GM04503 (cell line): ENCODE measurements around the gene HSF5.

ENCODE experiments used
- DNase-seq: peaks from one replicate; pipeline ENCODE4 v3.0.0-alpha.2; 2012; ENCODE audit warnings: low read depth

Gene HSF5, protein sequence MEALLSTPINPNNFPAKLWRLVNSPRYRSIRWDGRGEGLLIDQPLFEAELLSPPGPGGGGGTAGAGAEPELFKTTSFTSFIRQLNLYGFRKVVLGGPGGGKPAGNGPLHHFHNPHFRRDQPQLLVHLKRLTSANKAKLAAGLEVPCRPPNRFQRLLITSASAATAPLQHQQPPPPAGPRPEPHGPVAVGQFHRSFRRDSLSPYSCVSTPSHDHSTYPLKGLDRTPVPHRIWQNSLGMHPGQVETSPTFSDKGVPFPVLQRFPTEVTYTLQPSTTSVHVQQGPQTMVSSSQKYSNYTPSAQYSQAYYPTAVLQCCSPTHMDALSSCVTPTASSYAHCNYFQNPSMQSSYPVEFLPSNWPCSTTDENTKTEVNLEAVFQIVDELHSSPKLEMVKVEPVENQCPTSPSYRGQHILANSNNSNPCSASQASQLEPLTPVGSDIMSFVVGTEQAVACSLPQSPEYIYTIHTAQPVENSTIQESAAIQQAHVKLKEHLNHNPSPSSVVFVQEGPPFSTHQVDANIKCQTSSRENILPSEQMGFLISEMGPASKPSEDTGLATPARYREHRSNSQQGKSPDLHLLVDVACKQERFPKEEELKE

DNA sequence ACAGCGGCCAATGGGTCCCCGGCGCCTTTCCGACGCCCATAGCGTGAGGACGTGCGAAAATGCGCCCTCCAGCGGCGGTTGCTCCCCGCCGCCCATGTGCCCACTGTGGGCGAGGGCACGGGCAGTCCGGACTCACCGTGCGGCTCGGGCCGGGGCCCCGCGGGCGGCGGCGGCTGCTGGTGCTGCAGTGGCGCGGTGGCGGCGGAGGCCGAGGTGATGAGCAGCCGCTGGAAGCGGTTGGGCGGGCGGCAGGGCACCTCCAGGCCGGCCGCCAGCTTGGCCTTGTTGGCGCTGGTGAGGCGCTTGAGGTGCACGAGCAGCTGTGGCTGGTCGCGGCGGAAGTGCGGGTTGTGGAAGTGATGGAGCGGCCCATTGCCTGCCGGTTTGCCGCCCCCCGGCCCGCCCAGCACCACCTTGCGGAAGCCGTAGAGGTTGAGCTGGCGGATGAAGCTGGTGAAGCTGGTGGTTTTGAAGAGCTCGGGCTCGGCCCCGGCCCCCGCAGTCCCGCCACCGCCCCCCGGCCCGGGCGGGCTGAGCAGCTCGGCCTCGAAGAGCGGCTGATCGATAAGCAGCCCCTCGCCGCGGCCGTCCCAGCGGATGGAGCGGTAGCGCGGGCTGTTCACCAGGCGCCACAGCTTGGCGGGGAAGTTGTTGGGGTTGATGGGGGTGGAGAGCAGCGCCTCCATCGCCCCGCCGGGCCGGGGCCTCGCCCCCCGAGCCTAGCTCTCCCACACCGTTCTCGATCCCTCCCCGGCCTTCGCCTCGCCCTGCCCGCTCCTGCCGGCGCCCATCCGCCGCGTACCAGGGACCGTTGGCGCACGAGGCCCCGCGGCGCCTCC is at the start of gene HSF5:
TSS of gene HSF5 (minus strand) at position 820 of the 839 bp plus-strand sequence. CDS start at position 686, 134 bp downstream.
- DNase-seq: no peak

DNA sequence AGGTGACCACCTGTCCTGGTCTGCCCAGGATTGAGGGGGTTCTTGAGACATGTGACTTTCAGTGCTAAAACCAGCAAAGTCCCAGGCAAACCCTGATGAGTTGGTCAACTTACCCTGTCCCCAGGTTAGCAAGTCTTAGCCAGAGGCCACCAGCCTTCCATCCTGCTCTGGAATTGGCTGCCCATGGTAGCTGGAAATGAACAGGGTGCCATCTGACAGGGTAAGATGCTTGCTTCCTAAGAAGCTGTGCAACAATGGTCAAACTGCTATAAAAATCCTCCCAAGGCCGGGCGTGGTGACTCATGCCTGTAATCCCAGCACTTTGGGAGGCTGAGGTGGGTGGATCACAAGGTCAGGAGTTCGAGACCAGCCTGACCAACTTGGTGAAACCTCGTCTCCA is 49.1 kb upstream of the HSF5 start:
- DNase-seq: no peak

DNA sequence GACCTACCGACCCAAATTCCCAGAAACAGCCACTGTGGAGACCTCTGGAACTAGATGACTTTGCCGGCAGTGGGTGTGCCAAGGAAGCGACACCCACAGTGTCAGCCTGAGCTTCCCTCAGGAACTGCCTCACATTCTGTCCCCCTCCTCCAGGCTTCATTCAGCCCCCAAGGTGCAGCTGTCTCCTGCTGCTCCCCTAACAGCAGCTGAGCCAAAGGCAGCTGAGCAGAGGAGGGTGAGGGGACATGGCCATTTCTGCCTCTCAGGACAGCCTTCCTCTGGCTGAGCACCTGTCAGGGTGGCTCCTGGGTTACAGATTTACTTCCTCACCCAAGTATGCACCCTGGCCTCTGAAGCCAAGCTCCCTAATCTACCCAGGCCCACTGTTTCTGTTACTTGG is 48.3 kb upstream of the HSF5 start:
- DNase-seq: no peak

DNA sequence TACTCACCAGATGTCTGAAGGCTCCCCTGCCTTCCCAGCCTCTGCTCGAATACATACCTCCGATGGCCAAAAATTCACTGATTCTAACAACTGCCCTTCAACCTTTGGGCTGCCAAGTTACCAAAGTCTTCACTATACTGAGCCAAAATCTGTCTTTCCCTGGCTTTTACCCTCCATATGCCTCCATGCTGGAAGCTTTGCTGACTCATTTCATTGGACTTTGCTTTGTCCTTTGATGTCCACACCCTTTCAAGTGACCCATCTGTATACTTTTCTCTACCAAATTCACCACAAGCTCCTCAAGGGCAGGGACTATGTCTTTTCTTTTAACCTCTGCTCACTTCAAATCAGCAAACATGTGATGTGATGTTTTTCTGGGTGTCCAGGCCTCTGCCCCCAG is 47.2 kb upstream of the HSF5 start:
- DNase-seq: no peak

DNA sequence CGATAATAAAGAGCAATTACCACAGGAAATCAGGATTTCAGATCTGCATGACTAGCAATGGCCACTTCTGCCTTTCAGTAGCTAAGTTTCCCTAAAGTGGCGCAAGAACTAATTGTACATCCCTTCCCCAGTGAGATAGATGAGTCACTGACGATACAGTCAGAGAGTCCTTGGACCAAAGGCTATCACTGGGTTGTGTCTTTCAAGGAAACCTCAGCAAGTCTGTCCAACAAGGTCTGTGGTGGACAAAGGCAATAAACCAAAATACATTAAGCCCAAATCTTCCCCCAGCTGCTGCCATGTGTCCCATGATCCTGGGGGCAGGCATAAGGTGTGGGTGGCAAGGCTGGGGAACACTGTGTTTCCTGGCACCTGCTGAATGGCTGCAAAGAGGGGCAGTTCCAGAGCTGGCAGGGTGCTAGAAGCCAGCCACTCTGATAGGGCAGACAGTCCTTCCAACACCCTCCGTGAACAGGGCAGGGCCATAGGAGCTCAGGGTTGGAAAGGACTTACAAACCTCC is 46.8 kb upstream of the HSF5 start:
- no peak for DNase-seq

DNA sequence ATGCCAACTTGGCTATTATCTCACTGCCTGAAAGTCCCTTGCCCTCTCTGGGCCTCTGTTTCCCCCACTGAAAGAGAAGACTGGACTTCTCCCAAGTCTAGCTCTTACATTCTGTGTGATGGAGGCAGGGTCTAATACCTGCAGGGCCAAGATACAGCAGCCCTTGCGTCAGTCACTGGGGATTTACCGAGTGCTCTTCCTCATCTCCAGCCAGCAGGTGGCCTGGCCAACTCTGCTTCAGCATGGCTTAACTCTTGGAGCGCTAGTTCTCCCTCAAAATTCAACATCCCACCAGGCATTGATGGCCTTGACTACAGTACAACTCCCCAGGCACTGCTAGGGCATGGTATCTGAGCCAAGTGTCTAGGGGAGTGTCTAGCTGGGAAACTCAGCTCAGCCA is 46.1 kb upstream of the HSF5 start:
- DNase-seq: no peak

DNA sequence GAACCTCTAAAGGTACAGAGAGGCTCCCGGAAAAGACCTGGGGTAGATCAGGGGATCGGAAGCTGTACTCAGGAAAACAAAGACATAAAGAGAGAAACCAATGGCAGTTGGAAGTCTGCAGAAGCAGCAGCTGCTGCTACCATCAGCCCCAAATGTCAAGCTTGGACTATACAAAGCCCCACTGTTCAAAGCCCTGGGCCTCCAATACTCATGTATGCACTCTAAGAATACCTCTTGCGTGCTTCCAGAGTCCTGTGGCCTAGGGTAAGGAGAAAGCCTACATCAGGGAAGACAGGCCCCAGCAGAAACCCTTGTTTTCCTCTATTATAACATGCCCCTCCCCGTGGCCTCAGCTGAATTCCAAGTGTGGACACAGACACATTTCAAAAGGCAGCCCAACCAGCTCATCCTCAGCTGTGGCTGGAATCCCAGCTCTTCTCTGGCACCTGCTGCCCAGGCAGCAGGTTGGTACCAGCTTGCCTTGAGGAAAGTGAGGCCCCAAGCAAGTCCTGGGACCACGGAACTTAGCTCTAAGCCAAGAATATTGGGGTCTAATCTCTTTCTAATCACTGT is 45.5 kb upstream of the HSF5 start:
- no peak for DNase-seq

DNA sequence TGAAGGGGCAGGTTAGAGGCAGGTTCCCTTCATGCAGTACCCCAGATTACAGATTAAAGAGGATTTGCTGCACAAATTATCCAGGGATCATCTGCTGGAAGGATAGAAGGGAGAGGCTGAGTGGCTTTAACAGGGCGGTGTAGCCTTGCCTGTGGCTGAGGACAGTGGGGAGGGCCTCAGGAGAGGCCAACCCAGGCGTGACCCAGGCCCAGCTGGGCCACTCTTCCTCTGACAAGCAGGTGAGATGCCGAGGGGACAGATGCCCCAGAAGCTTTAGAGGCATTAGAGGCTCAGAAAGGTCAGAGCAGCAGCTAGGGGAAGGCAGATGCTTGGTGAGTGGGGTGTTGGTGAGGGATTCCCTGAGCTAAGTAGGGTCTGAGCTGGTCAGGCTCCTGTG is 44.3 kb upstream of the HSF5 start:
- no peak for DNase-seq

DNA sequence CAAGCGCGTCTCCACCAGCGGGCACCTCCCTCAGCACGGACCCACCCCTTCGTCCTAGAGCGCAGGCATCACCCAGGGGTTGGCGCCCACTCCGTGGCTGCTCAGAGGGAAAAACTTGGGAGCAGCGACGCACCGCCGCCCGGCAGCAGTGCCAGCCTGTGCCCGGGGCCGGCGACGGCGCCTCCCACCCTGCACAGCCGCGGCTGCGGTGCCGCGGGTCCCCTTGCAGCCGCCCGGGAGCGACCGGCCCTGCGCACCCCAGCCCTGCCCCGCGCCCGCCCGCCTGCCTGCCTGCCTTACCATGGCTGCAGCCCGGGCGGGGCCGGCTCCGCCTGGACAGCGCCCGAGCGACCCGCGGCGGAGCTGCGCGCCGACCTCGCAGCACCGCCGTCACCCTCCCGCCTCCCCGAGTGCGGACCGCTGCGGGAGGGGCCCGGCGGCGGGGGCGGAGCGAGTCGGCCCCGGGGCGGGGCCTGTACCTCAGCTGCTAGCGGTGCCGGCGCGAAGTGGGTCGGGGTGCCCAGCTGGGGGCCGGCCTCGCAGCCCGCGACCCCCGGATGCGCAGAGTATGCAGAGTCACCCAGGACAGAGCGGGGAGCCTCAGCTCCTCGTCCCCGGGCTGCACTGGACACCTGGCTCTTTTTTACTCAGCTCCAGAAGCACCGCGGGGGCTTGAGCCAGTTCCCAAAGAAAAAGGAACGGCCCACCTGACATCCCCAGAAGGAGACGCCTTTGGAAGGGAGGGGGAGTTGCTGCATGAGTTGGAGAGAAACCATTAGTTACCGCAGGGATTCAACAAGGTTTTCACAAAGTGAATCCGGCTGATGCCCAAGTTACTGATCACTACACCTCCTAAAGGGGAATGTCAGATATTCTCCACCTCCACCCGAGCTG is 43.7 kb upstream of the HSF5 start:
- no peak for DNase-seq

DNA sequence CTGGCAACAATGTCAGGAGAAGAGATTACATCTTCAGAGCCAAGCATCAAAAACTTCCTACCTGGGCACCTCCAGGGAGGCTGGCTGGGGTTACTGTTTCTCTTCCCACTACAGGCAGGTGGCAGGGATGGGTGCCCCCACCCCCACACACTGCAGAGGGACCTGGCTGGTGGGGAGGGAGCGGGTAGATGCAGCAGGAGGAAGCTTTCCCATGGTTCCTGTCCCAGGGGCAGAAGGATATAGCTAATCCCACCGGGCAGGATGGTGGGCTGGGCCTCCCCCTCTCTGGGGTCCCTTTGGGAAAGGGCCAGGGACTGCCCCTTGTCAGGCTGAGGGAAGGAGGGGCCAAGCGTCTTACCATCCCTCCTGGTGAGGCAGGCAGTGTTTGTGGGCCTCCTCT is 42.9 kb upstream of the HSF5 start:
- DNase-seq: no peak

DNA sequence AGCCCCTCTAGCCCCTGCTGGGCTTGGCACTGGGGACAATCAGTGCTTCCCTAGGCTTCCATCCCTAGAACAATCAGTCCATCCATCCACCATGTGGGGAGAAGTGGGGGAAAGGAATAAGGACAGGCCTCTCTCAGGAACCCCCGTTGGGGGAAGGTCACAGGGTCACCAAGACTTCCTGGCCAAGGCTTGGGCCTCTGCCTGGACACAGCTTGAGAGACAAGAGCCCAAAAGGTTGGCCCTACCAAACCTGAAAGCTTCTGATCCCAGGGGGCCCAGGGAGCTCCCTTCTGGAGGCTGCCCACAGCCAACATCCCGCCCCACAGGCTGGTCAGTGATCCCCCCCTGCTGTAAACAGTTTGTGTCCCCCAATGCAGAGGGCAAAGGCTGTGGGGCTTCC is 42.4 kb upstream of the HSF5 start:
- DNase-seq: no peak

DNA sequence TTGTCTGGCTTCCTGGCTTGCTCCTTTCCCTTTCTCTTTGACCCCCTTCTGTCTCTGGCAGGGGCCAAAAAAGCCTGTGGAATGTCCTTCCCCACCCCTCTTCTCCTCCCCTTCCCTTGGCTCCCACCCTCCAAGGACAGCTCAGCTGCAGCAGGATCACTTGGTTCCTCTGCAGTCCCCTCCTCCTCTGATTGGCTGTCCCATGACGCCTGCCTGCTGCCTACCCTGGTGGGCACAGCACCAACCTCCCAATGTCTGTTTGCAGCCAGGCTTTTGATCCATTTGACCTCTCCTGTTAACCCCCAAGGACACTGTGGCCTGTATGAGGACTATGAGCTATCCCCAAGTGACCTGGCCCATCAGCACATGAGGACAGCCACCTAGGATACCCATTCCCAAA is 41.1 kb upstream of the HSF5 start:
- DNase-seq: no peak

DNA sequence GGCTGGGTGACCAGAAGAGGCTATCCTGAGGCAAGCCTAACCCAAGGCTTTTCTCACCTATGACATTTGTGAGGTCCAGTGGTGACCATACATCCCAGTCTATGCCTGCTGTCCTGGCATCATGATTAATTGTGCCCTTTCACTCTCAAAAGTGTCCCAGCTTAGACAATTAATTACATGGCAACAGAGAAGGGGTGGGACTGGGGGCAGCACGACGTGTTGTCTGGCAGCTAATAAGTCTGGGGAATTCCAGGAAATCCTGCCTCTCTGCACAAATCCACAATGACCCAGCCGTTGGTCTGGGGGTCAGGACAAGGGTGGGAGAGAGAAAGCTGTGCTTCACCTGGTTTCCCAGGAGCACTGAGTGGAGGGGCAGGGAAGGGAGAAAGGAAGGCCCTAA is 40.2 kb upstream of the HSF5 start:
- DNase-seq: no peak

DNA sequence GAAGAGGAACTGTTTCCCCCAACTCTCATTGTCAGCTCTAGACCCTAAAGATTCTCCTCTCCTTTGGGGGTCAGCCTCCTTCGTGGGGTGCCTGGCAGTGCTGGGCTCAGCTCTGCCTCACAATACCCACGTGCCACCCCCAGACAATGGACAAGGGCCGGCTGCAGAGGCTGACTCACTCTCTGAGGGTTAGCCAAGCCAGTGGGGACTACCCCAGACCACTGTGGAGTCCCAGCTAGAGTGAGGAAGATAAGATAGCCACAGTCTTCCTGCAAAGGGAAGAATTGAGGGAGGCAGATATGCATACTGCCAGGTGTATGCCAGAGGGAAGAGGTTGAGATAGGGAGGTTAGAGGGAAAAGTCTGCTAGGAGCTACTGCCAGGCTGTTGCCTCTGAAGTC is 39.7 kb upstream of the HSF5 start:
- DNase-seq: no peak

DNA sequence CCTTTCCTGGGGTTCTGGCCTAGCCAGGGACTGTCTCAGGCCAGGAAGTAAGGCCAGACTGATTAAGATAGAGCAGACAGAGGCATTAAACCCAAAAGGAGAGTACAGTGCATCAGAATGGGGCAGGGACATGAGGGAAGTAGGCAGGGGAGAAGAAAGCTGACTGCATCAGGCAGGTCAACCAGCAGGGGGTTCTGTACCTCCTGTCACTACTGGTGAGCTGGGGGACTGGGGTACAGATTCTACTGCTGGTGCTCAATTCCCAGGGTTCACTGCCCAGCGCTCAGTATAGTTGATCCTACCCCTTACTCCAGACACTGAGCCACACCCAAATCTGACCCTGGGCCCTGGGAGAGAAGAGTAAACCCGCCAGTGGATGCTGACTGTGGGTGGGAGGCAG is 39.1 kb upstream of the HSF5 start:
- DNase-seq: no peak

DNA sequence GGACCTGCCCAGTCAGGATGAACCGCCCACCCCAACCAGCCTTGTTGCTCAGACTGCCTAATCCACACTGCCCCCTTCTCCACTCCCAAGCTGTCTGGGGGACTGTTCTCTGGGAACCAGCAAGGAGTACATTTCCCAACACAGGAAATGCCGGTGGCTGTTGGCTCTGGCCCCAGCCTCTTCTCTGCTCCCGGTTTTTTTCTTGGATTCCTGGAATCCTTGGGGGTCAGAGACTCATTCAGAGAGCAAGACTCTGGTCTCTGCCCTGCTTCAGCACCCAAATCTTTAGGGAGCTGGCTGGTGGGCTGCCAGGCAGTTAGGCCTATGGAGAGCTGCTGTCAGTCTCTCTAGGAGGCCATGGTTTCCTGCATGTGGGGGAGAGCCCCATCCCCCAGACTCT is 37.0 kb upstream of the HSF5 start:
- DNase-seq: peak; percentile 67

DNA sequence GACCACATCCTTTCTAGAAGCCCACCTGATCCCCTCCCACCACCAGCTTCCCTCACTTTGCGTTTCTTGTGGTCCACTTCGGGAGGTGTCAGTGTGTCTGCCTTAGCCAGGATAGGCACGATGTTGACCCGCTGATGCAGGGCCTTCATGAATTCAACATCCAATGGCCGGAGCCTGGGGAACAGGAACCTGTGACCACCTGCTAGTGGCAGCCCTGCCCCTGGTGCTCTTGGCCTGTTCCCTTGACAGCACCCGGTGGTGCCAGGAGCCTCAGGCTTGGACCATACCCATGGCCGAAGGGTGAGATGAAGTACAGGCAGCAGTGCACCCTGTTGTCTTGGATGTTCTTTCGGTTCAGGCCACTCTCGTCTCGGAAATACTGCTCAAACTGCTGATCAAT is 33.5 kb upstream of the HSF5 start:
- DNase-seq: no peak

DNA sequence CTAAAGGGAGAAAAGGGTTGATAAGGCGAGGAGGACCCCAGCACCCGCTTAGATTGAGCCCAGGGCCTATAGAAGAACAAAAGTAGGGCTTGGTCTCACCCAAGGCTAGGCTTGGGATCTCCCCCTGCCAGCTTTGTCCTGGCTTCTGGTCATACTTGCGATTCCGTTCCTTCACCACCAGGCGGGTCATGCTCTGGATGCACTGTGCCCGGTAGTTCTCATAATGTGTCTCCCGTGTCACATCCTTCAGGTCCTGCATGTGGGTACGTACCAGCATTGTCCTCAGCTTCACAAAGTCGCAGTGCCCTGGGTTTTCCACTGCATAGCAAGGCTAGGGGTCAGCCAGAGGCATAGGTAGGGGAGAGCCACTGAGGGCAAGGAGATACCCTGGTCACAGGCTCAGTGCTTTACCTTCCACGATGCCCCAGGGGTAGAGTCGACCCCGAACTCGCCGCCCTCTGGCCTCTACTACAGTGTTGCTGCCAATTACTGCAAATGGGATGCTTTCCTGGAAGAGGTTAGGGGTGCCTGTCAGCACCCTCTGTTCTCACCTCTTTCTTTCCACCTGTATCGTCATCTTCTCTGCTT is 32.7 kb upstream of the HSF5 start:
- DNase-seq: no peak

DNA sequence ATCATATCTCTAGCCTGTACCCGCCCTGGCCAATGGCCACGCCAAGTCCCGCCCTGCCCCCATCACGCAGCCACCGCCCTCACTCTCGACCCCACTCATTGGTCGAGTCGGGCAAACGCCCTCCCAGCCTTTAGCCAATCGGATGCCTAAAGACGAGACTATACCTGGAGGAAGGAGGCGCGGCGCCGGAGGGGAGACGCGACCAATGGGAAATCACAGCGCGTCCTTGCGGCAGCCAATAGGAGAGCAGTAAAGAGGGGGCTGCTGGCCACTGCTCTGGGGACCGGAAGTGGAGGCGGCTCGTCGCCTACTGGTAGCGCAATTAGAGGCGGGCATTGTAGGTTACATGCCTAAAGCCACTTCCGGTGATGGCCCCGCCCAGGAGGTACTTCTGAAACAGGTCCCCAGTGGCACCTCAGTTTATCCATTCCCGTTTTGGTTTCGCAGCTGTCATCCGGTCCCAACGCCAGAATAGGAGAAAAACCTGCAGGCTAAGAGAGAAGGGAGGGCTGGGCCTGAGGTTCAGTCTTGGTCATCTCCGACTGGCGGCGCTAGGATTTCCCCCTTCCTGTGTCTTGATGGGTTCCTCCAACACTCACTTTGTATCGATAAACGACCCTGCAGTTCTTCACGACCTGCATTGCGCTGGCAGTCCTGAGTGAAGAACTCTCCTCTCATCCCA is 29.9 kb upstream of the HSF5 start:
- DNase-seq: peak; percentile 99

DNA sequence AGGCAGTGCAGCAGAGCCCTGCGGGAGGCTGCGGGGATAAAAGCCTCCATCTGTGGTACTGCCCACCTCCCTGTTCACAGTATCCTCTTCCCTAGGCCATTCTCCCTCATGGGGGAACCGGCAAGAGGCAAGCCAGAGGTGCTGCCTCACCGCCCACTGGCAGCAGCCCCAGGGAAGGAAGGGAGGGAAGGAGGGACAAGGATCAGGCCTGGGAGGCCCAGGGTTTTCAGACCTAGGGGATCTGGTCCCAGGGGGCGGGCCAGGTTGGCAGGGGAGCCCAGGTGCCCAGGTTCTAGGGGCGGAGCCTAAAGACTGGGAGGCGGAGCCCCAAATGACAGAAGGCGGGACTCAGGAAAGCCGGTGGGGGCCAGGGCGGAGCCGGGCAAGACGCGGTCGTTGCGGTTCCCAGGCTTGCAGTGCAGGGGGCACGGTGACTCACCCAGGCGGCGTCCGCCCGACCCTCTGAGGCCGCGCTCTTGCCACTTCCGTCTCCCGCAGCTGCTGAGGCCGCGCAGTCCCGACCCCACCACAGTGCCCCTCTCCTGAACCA is 29.2 kb upstream of the HSF5 start:
- DNase-seq: no peak
